ENCODE measurements around the gene AHCTF1. TPM values are rescaled to one million over a fixed set of nuclear protein-coding genes. Genes with fewer than 3 reads are reported as not detected.

AHCTF1 gene
- total and polyA plus RNA-seq, 9 of the 15 experiments (the other 6 are each of a cell fraction or from before 2014, with no cell fraction given): 9.4 to 102 (median 47.6) TPM

DNA sequence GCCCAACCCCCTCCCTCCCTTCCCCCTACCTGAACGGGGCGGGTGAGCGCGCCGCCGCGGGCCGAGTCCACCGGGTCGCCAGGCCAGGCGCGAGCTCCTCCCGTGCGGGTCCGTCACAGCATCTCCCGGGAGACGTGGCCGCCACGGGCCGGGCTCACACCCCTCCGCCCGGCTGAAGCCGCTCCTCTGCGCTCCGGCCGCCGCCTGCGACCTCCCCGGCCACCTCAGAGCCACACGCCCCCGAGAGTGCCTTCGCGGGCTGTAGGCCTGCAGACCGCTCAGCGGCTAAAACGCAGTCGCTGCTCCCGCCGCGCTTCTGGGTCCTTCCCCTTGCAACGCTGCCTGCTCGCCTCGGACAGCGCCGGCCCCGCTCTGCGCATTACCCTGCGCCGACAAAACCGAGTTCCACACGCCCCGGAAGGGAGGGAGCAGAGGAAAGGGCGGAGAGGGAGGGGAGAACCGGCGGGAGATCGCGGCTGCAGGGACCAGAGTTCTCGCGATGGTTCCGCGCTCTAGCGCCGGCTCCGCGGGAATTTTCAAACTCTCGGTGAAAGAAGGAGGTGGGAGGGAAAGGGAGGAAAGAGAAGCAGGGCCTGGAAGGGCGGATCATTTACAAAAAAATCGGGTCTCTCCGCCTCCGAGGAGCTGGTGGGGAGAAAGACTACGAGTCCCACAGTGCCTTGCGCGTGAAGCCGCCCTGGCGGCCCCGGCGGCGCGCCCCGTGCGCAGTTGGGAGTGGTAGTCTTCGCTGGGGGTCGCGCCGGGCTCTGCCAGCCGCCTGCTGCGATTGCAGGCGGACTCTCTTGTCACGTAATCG, at the start of gene AHCTF1 (continued):
- TF ChIP-seq, protein P1, sequence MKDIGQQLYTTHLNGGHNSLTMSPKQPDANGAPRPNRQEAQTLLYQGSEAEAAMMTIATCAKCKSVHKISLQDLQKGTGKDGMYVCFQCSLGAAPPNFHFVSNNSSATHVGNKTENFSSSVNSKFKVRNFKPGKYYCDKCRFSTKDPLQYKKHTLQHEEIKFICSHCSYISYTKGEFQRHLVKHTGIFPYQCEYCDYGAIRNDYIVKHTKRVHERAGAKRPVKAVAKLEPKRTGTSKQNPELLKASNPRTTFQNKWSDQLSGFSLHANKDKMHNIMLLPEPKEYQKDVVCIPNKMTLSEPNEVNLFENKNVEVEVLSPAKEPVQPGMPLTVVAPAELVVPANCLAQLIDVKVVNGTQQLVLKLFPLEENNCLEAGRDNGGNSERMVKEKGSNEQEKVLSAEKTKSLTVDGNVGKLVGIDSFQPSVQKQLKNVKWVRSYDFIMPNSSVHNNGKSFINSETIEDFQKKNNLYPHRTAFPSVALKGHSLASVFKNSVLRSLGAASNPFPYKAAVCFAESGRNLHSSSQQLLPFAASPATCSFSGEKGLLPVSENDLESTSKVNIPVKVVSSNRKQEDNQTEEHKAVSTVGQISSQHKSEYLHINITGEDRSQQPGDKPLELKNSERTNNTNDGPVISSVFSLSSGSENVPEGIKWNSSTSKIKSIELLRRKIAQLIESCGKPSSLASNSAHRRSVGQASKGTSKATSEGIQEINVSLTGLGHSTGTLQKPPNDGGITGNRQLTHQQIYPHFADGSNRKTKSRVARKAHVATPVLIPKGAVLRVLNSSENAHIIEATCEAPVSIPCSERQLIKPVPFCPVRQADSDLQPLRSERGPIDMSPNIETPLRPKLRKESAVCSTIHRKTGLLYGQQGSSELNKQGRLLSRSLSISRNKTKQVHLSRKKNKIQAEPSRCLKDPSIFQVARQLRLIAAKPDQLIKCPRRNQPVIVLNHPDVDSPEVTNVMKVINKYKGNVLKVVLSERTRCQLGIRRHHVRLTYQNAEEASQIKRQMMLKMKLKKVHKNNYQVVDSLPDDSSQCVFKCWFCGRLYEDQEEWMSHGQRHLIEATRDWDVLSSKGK (CRISPR knock-in tag; IDR thresholded peaks at IDR 0.05): no peak
- peak in 1 of 2 experiments; percentile 45; a peak in 1 of 4 replicates for TF ChIP-seq TRIM24 (IDR thresholded peaks at IDR 0.05)
- TF ChIP-seq CREM (IDR thresholded peaks at IDR 0.05; ENCODE audit: low read depth): peak; percentile 95
- TF ChIP-seq ATF1 (CRISPR knock-in tag; IDR thresholded peaks at IDR 0.05): peak; percentile 39
- peak; percentile 73 for TF ChIP-seq ATF1 (tag; IDR thresholded peaks at IDR 0.05)
- TF ChIP-seq, protein P2, sequence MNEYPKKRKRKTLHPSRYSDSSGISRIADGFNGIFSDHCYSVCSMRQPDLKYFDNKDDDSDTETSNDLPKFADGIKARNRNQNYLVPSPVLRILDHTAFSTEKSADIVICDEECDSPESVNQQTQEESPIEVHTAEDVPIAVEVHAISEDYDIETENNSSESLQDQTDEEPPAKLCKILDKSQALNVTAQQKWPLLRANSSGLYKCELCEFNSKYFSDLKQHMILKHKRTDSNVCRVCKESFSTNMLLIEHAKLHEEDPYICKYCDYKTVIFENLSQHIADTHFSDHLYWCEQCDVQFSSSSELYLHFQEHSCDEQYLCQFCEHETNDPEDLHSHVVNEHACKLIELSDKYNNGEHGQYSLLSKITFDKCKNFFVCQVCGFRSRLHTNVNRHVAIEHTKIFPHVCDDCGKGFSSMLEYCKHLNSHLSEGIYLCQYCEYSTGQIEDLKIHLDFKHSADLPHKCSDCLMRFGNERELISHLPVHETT (CRISPR knock-in tag; conservative IDR thresholded peaks at IDR 0.05 in 1 of 2, IDR thresholded peaks at IDR 0.05 in 1 of 2): peak in 1 of 2 experiments; percentile 89; a peak in 2 of 4 replicates
- no peak for TF ChIP-seq ZNF717 (CRISPR knock-in tag; IDR thresholded peaks at IDR 0.05)
- TF ChIP-seq, protein P3, sequence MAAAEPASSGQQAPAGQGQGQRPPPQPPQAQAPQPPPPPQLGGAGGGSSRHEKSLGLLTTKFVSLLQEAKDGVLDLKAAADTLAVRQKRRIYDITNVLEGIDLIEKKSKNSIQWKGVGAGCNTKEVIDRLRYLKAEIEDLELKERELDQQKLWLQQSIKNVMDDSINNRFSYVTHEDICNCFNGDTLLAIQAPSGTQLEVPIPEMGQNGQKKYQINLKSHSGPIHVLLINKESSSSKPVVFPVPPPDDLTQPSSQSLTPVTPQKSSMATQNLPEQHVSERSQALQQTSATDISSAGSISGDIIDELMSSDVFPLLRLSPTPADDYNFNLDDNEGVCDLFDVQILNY (CRISPR knock-in tag; IDR thresholded peaks at IDR 0.05): peak; percentile 81; the same call in 1 of the 2 replicates
- TF ChIP-seq, protein P4, sequence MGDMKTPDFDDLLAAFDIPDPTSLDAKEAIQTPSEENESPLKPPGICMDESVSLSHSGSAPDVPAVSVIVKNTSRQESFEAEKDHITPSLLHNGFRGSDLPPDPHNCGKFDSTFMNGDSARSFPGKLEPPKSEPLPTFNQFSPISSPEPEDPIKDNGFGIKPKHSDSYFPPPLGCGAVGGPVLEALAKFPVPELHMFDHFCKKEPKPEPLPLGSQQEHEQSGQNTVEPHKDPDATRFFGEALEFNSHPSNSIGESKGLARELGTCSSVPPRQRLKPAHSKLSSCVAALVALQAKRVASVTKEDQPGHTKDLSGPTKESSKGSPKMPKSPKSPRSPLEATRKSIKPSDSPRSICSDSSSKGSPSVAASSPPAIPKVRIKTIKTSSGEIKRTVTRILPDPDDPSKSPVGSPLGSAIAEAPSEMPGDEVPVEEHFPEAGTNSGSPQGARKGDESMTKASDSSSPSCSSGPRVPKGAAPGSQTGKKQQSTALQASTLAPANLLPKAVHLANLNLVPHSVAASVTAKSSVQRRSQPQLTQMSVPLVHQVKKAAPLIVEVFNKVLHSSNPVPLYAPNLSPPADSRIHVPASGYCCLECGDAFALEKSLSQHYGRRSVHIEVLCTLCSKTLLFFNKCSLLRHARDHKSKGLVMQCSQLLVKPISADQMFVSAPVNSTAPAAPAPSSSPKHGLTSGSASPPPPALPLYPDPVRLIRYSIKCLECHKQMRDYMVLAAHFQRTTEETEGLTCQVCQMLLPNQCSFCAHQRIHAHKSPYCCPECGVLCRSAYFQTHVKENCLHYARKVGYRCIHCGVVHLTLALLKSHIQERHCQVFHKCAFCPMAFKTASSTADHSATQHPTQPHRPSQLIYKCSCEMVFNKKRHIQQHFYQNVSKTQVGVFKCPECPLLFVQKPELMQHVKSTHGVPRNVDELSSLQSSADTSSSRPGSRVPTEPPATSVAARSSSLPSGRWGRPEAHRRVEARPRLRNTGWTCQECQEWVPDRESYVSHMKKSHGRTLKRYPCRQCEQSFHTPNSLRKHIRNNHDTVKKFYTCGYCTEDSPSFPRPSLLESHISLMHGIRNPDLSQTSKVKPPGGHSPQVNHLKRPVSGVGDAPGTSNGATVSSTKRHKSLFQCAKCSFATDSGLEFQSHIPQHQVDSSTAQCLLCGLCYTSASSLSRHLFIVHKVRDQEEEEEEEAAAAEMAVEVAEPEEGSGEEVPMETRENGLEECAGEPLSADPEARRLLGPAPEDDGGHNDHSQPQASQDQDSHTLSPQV (IDR thresholded peaks at IDR 0.05): peak; percentile 98
- no peak for TF ChIP-seq ZNF134 (CRISPR knock-in tag; conservative IDR thresholded peaks at IDR 0.05)
- TF ChIP-seq SMARCC2 (IDR thresholded peaks at IDR 0.05; ENCODE audit: low read depth): no peak
- TF ChIP-seq FOSL1 (tag; conservative IDR thresholded peaks at IDR 0.05): peak; percentile 36; the same call in 1 of the 2 replicates
- no peak for TF ChIP-seq STAT5B (CRISPR knock-in tag; IDR thresholded peaks at IDR 0.05)
- no peak for TF ChIP-seq POLR3A (IDR thresholded peaks at IDR 0.05; ENCODE audit: borderline replicate concordance, extremely low read depth, insufficient read depth, insufficient read length)

All from K562 (cell line).